ENCODE results near the gene EARS2.

DNA sequence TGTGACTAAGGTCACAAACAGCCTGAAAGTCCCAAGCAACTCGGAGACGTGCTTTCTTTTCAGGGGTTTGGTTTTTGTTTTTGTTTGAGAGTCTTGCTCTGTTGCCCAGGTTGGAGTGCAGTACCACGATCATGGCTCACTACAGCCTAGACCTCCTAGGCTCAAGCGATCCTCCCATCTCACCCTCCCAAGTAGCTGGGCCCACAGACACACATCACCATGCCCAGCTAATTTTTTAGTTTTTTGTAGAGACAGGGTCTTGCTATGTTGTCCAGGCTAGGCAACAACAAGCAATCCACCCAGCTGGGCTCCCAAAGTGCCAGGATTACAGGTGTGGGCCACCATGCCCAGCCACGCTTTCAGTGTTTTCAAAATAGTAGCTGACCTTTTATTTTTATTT lies 27.1 kb downstream of the EARS2 start:
- TF ChIP-seq POLR2A (IDR thresholded peaks at IDR 0.05; ENCODE audit: low read depth, low read length) (no peak), TAF1 (IDR thresholded peaks at IDR 0.05; ENCODE audit: low read depth, low read length) (no peak), POLR2AphosphoS5 (IDR thresholded peaks at IDR 0.05; ENCODE audit: low read depth, low read length) (no peak), SPI1 (IDR thresholded peaks at IDR 0.05; ENCODE audit: low read depth, low read length) (no peak), POU2F2 (IDR thresholded peaks at IDR 0.05; ENCODE audit: low read depth, low read length) (no peak)
